Small intestine (tissue), 7 donors: ENCODE data around the gene STOM. TPM values are rescaled to one million over a fixed set of nuclear protein-coding genes. Genes with fewer than 3 reads are reported as not detected.

Experiments used
- DNase-seq, 2 donors: peaks; one replicate each; pipeline versions ENCODE4 v3.0.0 to v3.0.0-alpha.2; 2013
- FAIRE-seq: peaks from 2 replicates; lab custom pipeline; 2012; peaks lifted over from hg19 to GRCh38; lab: Jason Lieb, UNC
- H3K27ac ChIP-seq, 3 donors: one replicate each; pipeline ENCODE4 v1.5.1; 2013; ENCODE audit warnings: low read length in 2 of 3, mild to moderate bottlenecking in 2 of 3, control low read depth in 1 of 3, inconsistent platforms in 1 of 3, low read depth in 1 of 3, moderate library complexity in 1 of 3
- H3K27me3 ChIP-seq, 3 donors: one replicate each; pipeline ENCODE4 v1.6.1; 2013; ENCODE audit warnings: low read length in 3 of 3, inconsistent platforms in 1 of 3; ENCODE audit not compliant: control insufficient read depth in 3 of 3, insufficient read depth in 3 of 3
- H3K36me3 ChIP-seq, 3 donors: one replicate each; pipeline ENCODE4 v1.6.1; 2013; ENCODE audit warnings: low read length in 3 of 3, inconsistent platforms in 1 of 3, low read depth in 1 of 3, mild to moderate bottlenecking in 1 of 3, moderate library complexity in 1 of 3; ENCODE audit not compliant: control insufficient read depth in 3 of 3, insufficient read depth in 2 of 3
- H3K4me1 ChIP-seq, 3 donors: one replicate each; pipeline ENCODE4 v1.6.1; 2013; ENCODE audit warnings: low read length in 2 of 3, inconsistent platforms in 1 of 3, low read depth in 1 of 3, mild to moderate bottlenecking in 1 of 3, moderate library complexity in 1 of 3; ENCODE audit not compliant: control insufficient read depth in 3 of 3, insufficient read depth in 2 of 3
- H3K4me3 ChIP-seq, 3 donors: one replicate each; pipeline ENCODE4 v1.5.1; 2013; ENCODE audit warnings: low read length in 3 of 3, control low read depth in 1 of 3, inconsistent platforms in 1 of 3, low read depth in 1 of 3, mild to moderate bottlenecking in 1 of 3, moderate library complexity in 1 of 3
- H3K9me3 ChIP-seq, 2 donors: one replicate each; pipeline ENCODE4 v1.6.1; 2013; ENCODE audit warnings: low read depth in 1 of 2, low read length in 1 of 2; ENCODE audit not compliant: control insufficient read depth in 2 of 2, insufficient read depth in 1 of 2
- WGBS, 3 donors: extraction: QIAGEN DNeasy Blood & Tissue Kit; methylation state at CpG; one replicate each; pipeline ENCODE4 v1.1.7; 2013; 5-methylcytosine and 5-hydroxymethylcytosine counted together
- polyA plus RNA-seq, 4 donors: library from polyadenylated mRNA; stranded (reverse) in 3 of 4; unstranded in 1 of 4; fragments of 200-250 nt in 3 of 4; fragments of 120-200 nt in 1 of 4; gene quantifications; one replicate each; pipeline versions ENCODE4 v1.2.1 to v1.2.3, GENCODE V29; 2013
- donor health status: healthy with polysubstance abuse.
- donor health status: control.
- donor health status: control.
- donor health status: Bipolar disorder and iron deficiency.
- donor health status: healthy.

STOM gene
- polyA plus RNA-seq, 4 donors = 20.8 to 115 (median 65.9) TPM

GRCh38 chr9:121303456-121304451 lies 66.3 kb downstream of the STOM start:
- no peak for FAIRE-seq
- peaks cover 0 to 21% (median 8%) of the 10 kb centered on the region in 3 donors for H3K4me1 ChIP-seq
- peaks cover 0 to 49% (median 0%) of the 10 kb centered on the region in 3 donors for H3K36me3 ChIP-seq
- 87 to 93% (median 90%) methylated on average over 3 of the region's 3 CpGs for WGBS, 3 donors
- DNase-seq = peak in 1 of 2 donors; percentile 90
- no peak overlapping the region for H3K4me3 ChIP-seq
- peak overlapping the region in 1 of 3 donors; percentile 62 for H3K27ac ChIP-seq
- H3K27me3 ChIP-seq = no peaks in the 10 kb centered on the region
- H3K9me3 ChIP-seq = no peaks in the 10 kb centered on the region

DNA sequence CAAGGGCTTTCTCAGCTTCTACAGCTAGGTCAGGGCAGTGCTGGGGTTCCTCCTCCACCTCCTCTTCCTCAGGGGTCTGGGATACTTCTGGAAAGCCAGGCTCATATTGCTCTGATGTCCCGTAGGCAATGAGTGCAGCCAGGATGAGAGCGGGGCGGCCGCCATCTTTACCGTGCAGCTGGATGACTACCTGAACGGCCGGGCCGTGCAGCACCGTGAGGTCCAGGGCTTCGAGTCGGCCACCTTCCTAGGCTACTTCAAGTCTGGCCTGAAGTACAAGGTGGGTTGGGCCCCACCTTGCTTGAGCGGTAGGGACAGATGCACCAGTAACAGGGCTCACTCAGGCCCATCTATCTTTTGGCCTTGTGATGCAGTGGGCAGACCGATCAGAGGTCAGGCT lies 67.3 kb downstream of the STOM start:
- 93 to 97% (median 94%) methylated on average over 13 of the region's 13 CpGs for WGBS, 3 donors
- H3K4me1 ChIP-seq = peaks cover 0 to 30% (median 8%) of the 10 kb centered on the region in 3 donors
- H3K27ac ChIP-seq = no peak overlapping the region
- no peak for FAIRE-seq
- no peaks in the 10 kb centered on the region for H3K9me3 ChIP-seq
- no peaks in the 10 kb centered on the region for H3K27me3 ChIP-seq
- H3K4me3 ChIP-seq = no peak overlapping the region
- peaks cover 0 to 40% (median 0%) of the 10 kb centered on the region in 3 donors for H3K36me3 ChIP-seq
- DNase-seq = no peak

GRCh38 chr9:121302341-121302740 lies 67.7 kb downstream of the STOM start:
- no peaks in the 10 kb centered on the region for H3K9me3 ChIP-seq
- peaks cover 0 to 35% (median 8%) of the 10 kb centered on the region in 3 donors for H3K4me1 ChIP-seq
- H3K4me3 ChIP-seq = no peak overlapping the region
- DNase-seq (no peak), FAIRE-seq (no peak)
- H3K27ac ChIP-seq = no peak overlapping the region
- H3K36me3 ChIP-seq = peaks cover 0 to 36% (median 0%) of the 10 kb centered on the region in 3 donors
- H3K27me3 ChIP-seq = no peaks in the 10 kb centered on the region
- WGBS, 3 donors = 88 to 93% (median 88%) methylated on average over 5 of the region's 5 CpGs

DNA sequence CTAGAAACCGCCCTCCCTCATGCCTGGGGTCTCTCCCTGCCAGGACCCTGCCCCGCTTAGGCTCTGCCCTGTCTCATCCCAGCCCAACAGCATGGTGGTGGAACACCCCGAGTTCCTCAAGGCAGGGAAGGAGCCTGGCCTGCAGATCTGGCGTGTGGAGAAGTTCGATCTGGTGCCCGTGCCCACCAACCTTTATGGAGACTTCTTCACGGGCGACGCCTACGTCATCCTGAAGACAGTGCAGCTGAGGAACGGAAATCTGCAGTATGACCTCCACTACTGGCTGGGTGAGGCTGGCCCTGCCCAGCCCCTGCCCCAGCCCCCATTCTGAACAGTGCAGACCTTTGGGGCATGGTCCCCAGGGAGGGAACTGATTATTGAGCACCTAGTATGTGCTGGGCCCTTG lies 68.2 kb downstream of the STOM start:
- H3K36me3 ChIP-seq = peaks cover 0 to 35% (median 0%) of the 10 kb centered on the region in 3 donors
- peaks cover 0 to 37% (median 8%) of the 10 kb centered on the region in 3 donors for H3K4me1 ChIP-seq
- FAIRE-seq = no peak
- no peaks in the 10 kb centered on the region for H3K9me3 ChIP-seq
- H3K4me3 ChIP-seq = no peak overlapping the region
- 93 to 97% (median 94%) methylated on average over 11 of the region's 11 CpGs for WGBS, 3 donors
- DNase-seq = no peak
- no peak overlapping the region for H3K27ac ChIP-seq
- H3K27me3 ChIP-seq = no peaks in the 10 kb centered on the region

GRCh38 chr9:121300283-121301119 lies 69.5 kb downstream of the STOM start:
- H3K36me3 ChIP-seq = peaks cover 0 to 36% (median 0%) of the 10 kb centered on the region in 3 donors
- H3K4me1 ChIP-seq = peaks cover 0 to 43% (median 8%) of the 10 kb centered on the region in 3 donors
- no peak for FAIRE-seq
- peak overlapping the region in 1 of 3 donors; percentile 80 for H3K27ac ChIP-seq
- peak in 1 of 2 donors; percentile 21 for DNase-seq
- peak overlapping the region in 2 of 3 donors; percentile 40 to 64 for H3K4me3 ChIP-seq
- H3K27me3 ChIP-seq = no peaks in the 10 kb centered on the region
- 52 to 60% (median 56%) methylated on average over 13 of the region's 13 CpGs for WGBS, 3 donors
- H3K9me3 ChIP-seq = no peaks in the 10 kb centered on the region

- H3K36me3 ChIP-seq = peaks cover 0 to 40% (median 0%) of the 10 kb centered on the region in 3 donors
- no peaks in the 10 kb centered on the region for H3K9me3 ChIP-seq
- DNase-seq = peak; percentile 56 to 77
- peaks cover 0 to 46% (median 8%) of the 10 kb centered on the region in 3 donors for H3K4me1 ChIP-seq
- 1 to 2% (median 1%) methylated on average over 48 to 74 of the region's 74 CpGs for WGBS, 3 donors
- H3K27ac ChIP-seq = peak overlapping the region in 2 of 3 donors; percentile 70 to 80
- FAIRE-seq = no peak
- peak overlapping the region; percentile 34 to 64 (median 50) for H3K4me3 ChIP-seq
- H3K27me3 ChIP-seq = no peaks in the 10 kb centered on the region
These were observed 70.4 kb downstream of the STOM start for GRCh38 chr9:121299467-121300282.

- DNase-seq (peak in 1 of 2 donors; percentile 54), FAIRE-seq (no peak)
These were observed 71.2 kb downstream of the STOM start for GRCh38 chr9:121298689-121299466.

More at GRCh38 chr9:121298689-121299466, 71.2 kb downstream of the STOM start:
- peak overlapping the region in 2 of 3 donors; percentile 50 to 64 for H3K4me3 ChIP-seq
- H3K9me3 ChIP-seq = no peaks in the 10 kb centered on the region
- H3K4me1 ChIP-seq = peaks cover 0 to 44% (median 8%) of the 10 kb centered on the region in 3 donors
- H3K27ac ChIP-seq = peak overlapping the region in 2 of 3 donors; percentile 70 to 80
- peaks cover 0 to 34% (median 0%) of the 10 kb centered on the region in 3 donors for H3K36me3 ChIP-seq
- 19 to 32% (median 21%) methylated on average over 13 of the region's 13 CpGs for WGBS, 3 donors
- H3K27me3 ChIP-seq = no peaks in the 10 kb centered on the region
